GM18502 (cell line): ENCODE results near the gene DNAAF8.

Experiments
- ATAC-seq: cut with Tn5 transposase; IDR thresholded peaks from one replicate; pipeline ENCODE4 v1.9.1; 2021; ENCODE audit warnings: mild to moderate bottlenecking; ENCODE audit not compliant: unreplicated experiment, poor library complexity

DNAAF8 gene

GRCh38 chr16:4694642-4695451 lies 39.5 kb upstream of the DNAAF8 start:
- ATAC-seq, result no peak

GRCh38 chr16:4695473-4696171 lies 38.7 kb upstream of the DNAAF8 start:
- ATAC-seq, result no peak

GRCh38 chr16:4696172-4696904 lies 38.0 kb upstream of the DNAAF8 start:
- no peak for ATAC-seq

- no peak for ATAC-seq
Measured at GRCh38 chr16:4696905-4697847, 37.2 kb upstream of the DNAAF8 start.

GRCh38 chr16:4697848-4698291 lies 36.5 kb upstream of the DNAAF8 start:
- ATAC-seq, result no peak

- no peak for ATAC-seq
Measured at GRCh38 chr16:4698321-4699045, 35.9 kb upstream of the DNAAF8 start.

GRCh38 chr16:4699046-4699556 lies 35.2 kb upstream of the DNAAF8 start:
- ATAC-seq, result no peak

- no peak for ATAC-seq
Measured at GRCh38 chr16:4700380-4700996, 33.8 kb upstream of the DNAAF8 start.

- no peak for ATAC-seq
Measured at GRCh38 chr16:4700997-4701743, 33.2 kb upstream of the DNAAF8 start.

GRCh38 chr16:4701791-4702465 lies 32.4 kb upstream of the DNAAF8 start:
- no peak for ATAC-seq

GRCh38 chr16:4702466-4702808 lies 31.9 kb upstream of the DNAAF8 start:
- ATAC-seq, result no peak

GRCh38 chr16:4703906-4704305 lies 30.4 kb upstream of the DNAAF8 start:
- no peak for ATAC-seq

GRCh38 chr16:4704491-4704890 lies 29.8 kb upstream of the DNAAF8 start:
- no peak for ATAC-seq

- no peak for ATAC-seq
Measured at GRCh38 chr16:4704913-4705312, 29.4 kb upstream of the DNAAF8 start.

- ATAC-seq, result no peak
Measured at GRCh38 chr16:4706871-4707270, 27.5 kb upstream of the DNAAF8 start.

GRCh38 chr16:4709481-4709880 lies 24.9 kb upstream of the DNAAF8 start:
- no peak for ATAC-seq

- ATAC-seq, result no peak
Measured at GRCh38 chr16:4713663-4714501, 20.5 kb upstream of the DNAAF8 start.
